Stomach smooth muscle (tissue), 2 donors: Measurements from ENCODE around the gene TPST2.

Experiments used
- H3K27ac ChIP-seq: one replicate; pipeline ENCODE4 v1.7.0; 2013; ENCODE audit warnings: mild to moderate bottlenecking, low read length, inconsistent platforms
- H3K27me3 ChIP-seq, 2 donors: one replicate each; pipeline ENCODE4 v1.7.0; 2013; ENCODE audit warnings: low read length in 2 of 2; ENCODE audit not compliant: insufficient read depth in 2 of 2, control insufficient read depth in 1 of 2
- H3K36me3 ChIP-seq, 2 donors: one replicate each; pipeline ENCODE4 v1.7.0; 2013; ENCODE audit warnings: low read length in 2 of 2; ENCODE audit not compliant: control insufficient read depth in 2 of 2, insufficient read depth in 2 of 2
- H3K4me1 ChIP-seq: one replicate; pipeline ENCODE4 v1.7.0; 2013; ENCODE audit warnings: low read length; ENCODE audit not compliant: control insufficient read depth, insufficient read depth
- H3K4me3 ChIP-seq, 2 donors: one replicate each; pipeline ENCODE4 v1.7.0; 2013; ENCODE audit warnings: low read length in 2 of 2
- H3K9ac ChIP-seq, 2 donors: one replicate each; pipeline ENCODE4 v1.7.0; 2013; ENCODE audit warnings: low read length in 2 of 2, mild to moderate bottlenecking in 1 of 2
- H3K9me3 ChIP-seq, 2 donors: one replicate each; pipeline ENCODE4 v1.7.0; 2013; ENCODE audit warnings: low read length in 2 of 2; ENCODE audit not compliant: control insufficient read depth in 2 of 2
- donor health status: healthy.
- donor health status: Pancreatic carcinoma.

Gene TPST2

DNA sequence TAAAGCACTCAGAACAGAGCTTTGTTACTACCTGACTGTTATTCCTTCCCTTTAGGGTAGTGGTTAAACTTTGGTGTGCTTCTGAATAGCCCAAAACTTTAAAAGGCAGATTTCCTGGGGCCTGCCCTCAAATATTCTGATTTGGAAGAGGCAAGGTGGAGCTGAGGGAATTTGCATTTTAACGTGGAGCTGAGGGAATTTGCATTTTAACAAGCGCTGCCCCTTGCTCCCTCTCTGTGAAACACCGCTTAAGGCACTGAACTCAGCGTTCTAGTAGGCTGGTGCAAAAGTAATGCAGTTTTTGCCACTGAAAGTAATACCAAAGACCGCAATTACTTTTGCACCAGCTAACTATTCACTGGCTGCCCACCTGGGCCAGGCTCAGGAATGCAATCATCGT is 35.0 kb downstream of the TPST2 start:
- H3K36me3 ChIP-seq = no peaks in the 10 kb centered on the region
- no peaks in the 10 kb centered on the region for H3K27me3 ChIP-seq
- no peak overlapping the region for H3K4me3 ChIP-seq
- no peaks in the 10 kb centered on the region for H3K4me1 ChIP-seq
- no peaks in the 10 kb centered on the region for H3K9me3 ChIP-seq
- no peak overlapping the region for H3K9ac ChIP-seq
- no peak overlapping the region for H3K27ac ChIP-seq

DNA sequence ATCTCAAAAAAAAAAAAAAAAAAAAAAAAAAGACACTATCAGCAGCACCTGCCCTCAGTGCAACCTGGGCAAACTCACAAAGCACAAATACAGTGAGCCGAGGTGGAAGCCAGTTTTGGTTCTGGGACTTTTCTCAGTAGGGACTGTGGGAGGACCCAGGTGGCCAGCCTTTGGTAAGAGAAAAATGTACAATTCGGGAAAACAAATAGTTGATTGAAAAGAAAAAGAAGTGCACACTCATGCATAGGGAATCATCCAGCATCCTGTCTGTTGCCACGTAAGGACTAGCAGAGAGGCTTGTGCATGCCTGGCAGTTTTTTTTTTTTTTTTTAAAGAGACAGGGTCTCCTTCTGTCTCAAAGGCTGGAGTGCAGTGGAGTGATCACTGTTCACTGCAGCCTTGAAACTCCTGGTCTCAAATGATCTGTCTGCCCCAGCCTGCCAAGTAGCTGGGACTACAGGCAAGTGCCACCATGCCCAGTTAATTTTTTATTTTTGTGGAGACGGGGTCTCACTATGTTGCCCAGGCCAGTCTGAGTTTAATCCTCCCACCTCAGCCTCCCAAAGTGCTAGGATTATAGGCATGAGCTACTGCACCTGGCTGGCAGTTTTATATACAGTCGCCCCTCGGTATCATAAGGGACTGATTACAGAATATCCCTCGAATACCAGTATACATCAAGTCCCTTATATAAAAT is 36.7 kb downstream of the TPST2 start:
- no peak overlapping the region for H3K9ac ChIP-seq
- no peaks in the 10 kb centered on the region for H3K36me3 ChIP-seq
- H3K27me3 ChIP-seq = no peaks in the 10 kb centered on the region
- H3K27ac ChIP-seq = no peak overlapping the region
- H3K9me3 ChIP-seq = no peaks in the 10 kb centered on the region
- H3K4me3 ChIP-seq = no peak overlapping the region
- no peaks in the 10 kb centered on the region for H3K4me1 ChIP-seq

DNA sequence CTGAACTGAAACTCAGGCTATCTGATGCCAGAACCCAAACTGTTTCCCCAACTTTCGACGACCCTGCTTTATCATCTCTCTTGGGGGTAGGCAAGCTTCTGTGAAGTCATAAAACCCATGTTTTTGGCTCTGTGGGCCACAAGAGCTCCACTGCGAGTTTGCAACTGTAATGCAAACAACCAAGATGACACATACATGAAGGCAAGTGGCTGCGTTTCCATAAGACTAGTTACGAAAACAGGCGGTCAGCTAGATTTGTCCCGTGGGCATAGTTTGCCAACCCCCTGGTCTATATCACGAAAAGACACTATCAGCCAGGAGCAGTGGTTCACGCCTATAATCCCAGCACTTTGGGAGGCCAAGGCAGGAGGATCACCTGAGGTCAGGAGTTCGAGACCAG is 37.5 kb downstream of the TPST2 start:
- Histone ChIP-seq H3K9ac (no peak overlapping the region), H3K4me3 (no peak overlapping the region), H3K27me3 (no peaks in the 10 kb centered on the region), H3K27ac (no peak overlapping the region), H3K4me1 (no peaks in the 10 kb centered on the region), H3K9me3 (no peaks in the 10 kb centered on the region), H3K36me3 (no peaks in the 10 kb centered on the region)

- H3K27ac ChIP-seq = no peak overlapping the region
- no peak overlapping the region for H3K9ac ChIP-seq
- H3K9me3 ChIP-seq = no peaks in the 10 kb centered on the region
- H3K36me3 ChIP-seq = no peaks in the 10 kb centered on the region
- no peak overlapping the region for H3K4me3 ChIP-seq
- H3K4me1 ChIP-seq = no peaks in the 10 kb centered on the region
- H3K27me3 ChIP-seq = no peaks in the 10 kb centered on the region
These were observed 38.4 kb downstream of the TPST2 start for GRCh38 chr22:26551568-26551967.

GRCh38 chr22:26550498-26551033 is 39.4 kb downstream of the TPST2 start:
- no peaks in the 10 kb centered on the region for H3K4me1 ChIP-seq
- no peak overlapping the region for H3K27ac ChIP-seq
- H3K9ac ChIP-seq = no peak overlapping the region

GRCh38 chr22:26549902-26550497 is 39.9 kb downstream of the TPST2 start:
- H3K9me3 ChIP-seq = no peaks in the 10 kb centered on the region
- H3K4me1 ChIP-seq = no peaks in the 10 kb centered on the region
- no peaks in the 10 kb centered on the region for H3K36me3 ChIP-seq
- H3K9ac ChIP-seq = no peak overlapping the region
- no peaks in the 10 kb centered on the region for H3K27me3 ChIP-seq
- H3K4me3 ChIP-seq = no peak overlapping the region
- no peak overlapping the region for H3K27ac ChIP-seq

More at GRCh38 chr22:26550498-26551033, 39.4 kb downstream of the TPST2 start:
- no peaks in the 10 kb centered on the region for H3K9me3 ChIP-seq
- H3K4me3 ChIP-seq = no peak overlapping the region
- no peaks in the 10 kb centered on the region for H3K36me3 ChIP-seq
- no peaks in the 10 kb centered on the region for H3K27me3 ChIP-seq

GRCh38 chr22:26548984-26549383 is 40.9 kb downstream of the TPST2 start:
- no peak overlapping the region for H3K9ac ChIP-seq
- no peaks in the 10 kb centered on the region for H3K4me1 ChIP-seq
- H3K9me3 ChIP-seq = no peaks in the 10 kb centered on the region
- H3K27me3 ChIP-seq = no peaks in the 10 kb centered on the region
- H3K4me3 ChIP-seq = no peak overlapping the region
- H3K36me3 ChIP-seq = no peaks in the 10 kb centered on the region
- H3K27ac ChIP-seq = no peak overlapping the region

DNA sequence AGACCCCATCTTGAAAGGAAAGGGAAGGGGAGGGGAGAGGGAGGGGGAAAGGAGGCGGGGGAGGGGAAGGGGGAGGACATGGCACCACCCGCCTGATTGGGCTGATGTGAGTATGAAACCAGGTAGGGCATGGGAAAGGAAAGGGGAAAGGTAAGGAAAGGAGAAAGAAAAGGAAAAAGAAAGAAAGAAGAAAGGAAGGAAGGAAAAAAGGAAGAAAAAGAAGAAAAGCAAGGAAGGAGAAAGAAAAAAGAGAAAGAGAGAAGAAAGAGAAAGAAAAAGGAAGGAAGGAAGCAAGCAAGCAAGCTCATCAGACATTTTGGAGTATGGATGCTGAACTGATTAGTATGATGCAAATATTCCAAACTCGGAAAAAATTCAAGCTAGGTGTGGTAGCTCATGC is 41.6 kb downstream of the TPST2 start:
- H3K9ac ChIP-seq = no peak overlapping the region
- H3K4me1 ChIP-seq = no peaks in the 10 kb centered on the region
- no peak overlapping the region for H3K27ac ChIP-seq
- H3K27me3 ChIP-seq = no peaks in the 10 kb centered on the region
- H3K36me3 ChIP-seq = no peaks in the 10 kb centered on the region
- H3K9me3 ChIP-seq = no peaks in the 10 kb centered on the region
- no peak overlapping the region for H3K4me3 ChIP-seq

DNA sequence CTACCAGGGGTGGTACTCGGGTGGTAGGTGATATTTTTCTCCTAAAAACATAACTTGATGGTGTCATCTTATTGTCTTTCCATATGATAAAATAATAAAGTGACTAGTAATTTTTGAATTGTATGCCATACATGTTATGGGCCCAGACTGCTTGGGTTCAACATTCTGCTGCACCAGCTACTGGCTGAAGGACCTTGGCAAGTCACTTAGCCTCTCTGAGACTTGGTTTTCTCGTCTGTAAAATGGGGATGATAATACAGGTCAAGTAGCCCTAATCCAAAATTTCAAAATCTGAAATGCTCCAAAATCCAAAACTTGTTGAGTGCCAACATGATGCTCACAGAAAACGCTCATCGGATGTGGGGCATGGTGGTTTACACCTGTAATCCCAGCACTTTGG is 42.1 kb downstream of the TPST2 start:
- no peak overlapping the region for H3K9ac ChIP-seq
- H3K36me3 ChIP-seq = no peaks in the 10 kb centered on the region
- H3K4me1 ChIP-seq = no peaks in the 10 kb centered on the region
- no peaks in the 10 kb centered on the region for H3K27me3 ChIP-seq
- H3K4me3 ChIP-seq = no peak overlapping the region
- H3K9me3 ChIP-seq = no peaks in the 10 kb centered on the region
- no peak overlapping the region for H3K27ac ChIP-seq

DNA sequence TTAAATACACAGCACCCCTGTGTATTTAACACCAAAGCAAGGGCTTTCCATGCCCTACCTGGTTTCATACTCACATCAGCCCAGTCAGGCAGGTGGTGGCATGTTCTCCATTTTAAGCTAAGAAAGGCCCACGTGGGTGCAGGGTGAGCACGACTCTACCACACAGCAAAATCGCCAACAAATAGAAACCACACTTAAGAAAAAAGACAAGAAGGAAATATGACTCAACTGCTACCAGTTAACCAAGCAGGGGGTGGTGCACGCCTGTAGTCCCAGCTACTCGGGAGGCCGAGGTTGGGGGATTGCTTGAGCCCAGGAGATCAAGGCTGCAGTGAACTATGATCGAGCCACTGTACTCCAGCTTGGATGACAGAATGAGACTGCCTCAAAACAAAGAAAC is 42.5 kb downstream of the TPST2 start:
- Histone ChIP-seq H3K27me3 (no peaks in the 10 kb centered on the region), H3K9me3 (no peaks in the 10 kb centered on the region), H3K36me3 (no peaks in the 10 kb centered on the region), H3K27ac (no peak overlapping the region), H3K4me3 (no peak overlapping the region), H3K4me1 (no peaks in the 10 kb centered on the region), H3K9ac (no peak overlapping the region)

- Histone ChIP-seq H3K4me1 (no peaks in the 10 kb centered on the region), H3K27me3 (no peaks in the 10 kb centered on the region), H3K27ac (no peak overlapping the region), H3K9me3 (no peaks in the 10 kb centered on the region), H3K9ac (no peak overlapping the region), H3K36me3 (no peaks in the 10 kb centered on the region), H3K4me3 (no peak overlapping the region)
These were observed 43.6 kb downstream of the TPST2 start for GRCh38 chr22:26546282-26546681.
